Measurements from ENCODE around the gene SORCS2.

The SORCS2 gene

GRCh38 chr4:7636240-7636508 lies 443.8 kb downstream of the SORCS2 start:
- no peak for DNase-seq (ENCODE audit: low spot score)

DNA sequence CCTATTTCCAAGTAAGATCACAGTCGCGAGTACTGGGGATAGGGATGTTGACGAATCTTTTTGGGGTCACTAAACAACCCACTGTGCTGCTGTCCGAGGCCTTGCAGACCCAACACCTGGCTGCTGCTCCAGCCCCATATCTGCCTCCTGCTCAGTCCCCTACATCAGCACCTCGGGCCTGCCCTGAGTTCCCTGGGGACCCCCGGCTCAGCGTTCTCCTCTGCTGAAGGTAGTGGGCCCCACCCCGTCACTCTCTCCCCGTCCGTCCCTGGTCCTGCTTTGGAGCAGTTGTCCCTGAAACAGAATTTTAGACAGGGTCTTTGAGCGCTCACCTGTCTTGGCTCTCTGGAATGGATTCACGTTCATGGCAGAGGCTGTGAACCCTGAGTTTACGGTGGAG lies 444.8 kb downstream of the SORCS2 start:
- no peak for DNase-seq (ENCODE audit: low spot score)

- no peak for DNase-seq (ENCODE audit: low spot score)
These were observed 445.6 kb downstream of the SORCS2 start for GRCh38 chr4:7637971-7638370.

DNA sequence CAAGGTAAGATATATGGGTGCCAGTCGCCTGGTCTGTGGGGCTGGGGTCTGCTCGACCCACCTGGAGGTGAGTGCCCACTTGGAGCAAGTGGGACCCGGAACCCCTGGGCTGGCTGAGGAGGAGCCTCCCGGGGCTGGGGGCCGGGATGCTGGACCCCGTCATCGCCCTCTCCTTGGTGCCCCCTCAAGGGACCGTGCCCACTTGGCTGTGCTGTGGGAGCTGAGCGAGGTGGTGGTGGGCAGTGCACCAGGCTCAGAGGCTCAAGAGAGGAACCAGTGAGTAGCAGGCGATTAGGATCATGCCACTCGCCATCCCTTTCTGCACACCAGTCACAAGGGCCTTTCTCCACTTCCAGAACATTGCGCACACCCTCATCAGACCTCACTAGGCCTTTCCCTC lies 446.2 kb downstream of the SORCS2 start:
- DNase-seq (ENCODE audit: low spot score): no peak

DNA sequence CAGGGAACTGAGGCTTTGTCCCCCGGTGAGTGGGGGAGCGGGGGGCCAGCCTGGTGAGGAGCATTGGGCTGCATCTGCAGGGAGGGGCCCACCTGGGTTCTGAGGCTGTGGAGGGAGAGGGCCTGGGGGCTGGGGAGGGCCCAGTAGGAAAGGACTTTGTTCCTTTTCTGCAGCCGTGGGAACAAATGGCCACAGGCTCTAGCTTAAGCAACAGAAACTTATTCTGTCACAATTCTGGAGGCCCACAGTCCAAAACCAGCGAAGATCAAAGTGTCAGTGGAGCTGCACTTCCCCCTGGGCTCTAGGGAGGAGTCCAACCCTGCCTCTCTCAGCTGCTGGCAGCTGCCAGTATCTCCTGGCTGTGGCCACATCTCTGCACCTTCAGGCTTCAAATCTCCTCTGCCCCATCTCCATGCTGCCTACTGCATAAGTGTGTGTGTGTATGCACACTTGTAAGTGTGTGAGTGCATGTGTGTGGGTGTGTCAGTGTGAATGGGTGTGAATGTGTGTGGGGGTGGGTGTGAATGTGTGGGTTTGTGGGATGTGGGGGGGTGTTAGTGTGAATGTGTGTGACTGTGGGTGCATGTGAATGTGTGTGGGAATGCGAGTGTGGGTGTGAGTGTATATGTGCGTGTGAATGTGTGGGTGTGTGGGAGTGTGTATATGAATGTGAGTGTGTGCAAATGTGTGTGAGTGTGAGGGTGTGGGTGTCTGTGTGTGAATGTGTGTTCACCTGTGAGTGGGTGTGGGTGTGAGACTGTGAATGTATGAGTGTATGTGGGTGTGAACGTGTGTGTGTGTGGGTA lies 446.8 kb downstream of the SORCS2 start:
- DNase-seq (ENCODE audit: low spot score): no peak

- DNase-seq (ENCODE audit: low spot score): no peak
These were observed 447.8 kb downstream of the SORCS2 start for GRCh38 chr4:7640136-7640535.

DNA sequence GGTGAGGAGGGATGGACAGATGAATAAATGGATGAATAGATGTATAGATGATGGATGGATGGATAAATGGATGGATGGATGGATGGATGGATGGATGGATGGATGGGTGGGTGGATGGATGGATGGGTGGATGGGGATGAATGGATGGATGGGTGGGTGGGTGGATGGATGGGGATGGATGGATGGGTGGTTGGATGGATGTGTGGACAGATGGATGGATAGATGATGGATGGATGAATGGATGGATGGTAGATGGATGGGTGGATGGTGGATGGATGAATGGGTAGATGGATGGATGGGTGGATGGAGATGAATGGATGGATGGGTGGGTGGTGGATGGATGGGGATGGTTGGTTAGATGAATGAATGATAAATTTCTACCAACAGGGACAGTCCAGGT lies 449.4 kb downstream of the SORCS2 start:
- DNase-seq (ENCODE audit: low spot score): no peak

GRCh38 chr4:7642741-7643458 lies 450.6 kb downstream of the SORCS2 start:
- DNase-seq (ENCODE audit: low spot score): no peak

DNA sequence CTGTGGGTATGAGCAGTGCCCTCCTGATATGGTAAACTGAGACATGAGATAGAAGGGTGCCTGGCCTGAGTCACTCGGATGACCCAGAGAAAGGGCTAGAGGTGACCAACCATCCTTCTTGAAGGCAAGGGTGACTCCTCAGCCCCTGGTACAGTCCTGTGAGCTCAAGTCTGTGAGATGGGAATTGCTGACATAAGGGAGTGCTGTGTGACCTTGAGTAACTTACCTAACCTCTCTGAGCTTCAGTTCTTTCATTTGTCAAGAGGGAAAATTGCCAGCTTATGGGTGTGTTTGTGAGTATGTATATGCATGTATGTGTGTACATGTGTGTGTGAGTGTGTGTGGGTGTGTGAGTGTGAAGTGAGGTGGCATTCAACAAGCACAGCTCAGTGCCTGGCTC lies 452.8 kb downstream of the SORCS2 start:
- DNase-seq (ENCODE audit: low spot score): no peak

GRCh38 chr4:7645956-7646355 lies 453.6 kb downstream of the SORCS2 start:
- no peak for DNase-seq (ENCODE audit: low spot score)

DNA sequence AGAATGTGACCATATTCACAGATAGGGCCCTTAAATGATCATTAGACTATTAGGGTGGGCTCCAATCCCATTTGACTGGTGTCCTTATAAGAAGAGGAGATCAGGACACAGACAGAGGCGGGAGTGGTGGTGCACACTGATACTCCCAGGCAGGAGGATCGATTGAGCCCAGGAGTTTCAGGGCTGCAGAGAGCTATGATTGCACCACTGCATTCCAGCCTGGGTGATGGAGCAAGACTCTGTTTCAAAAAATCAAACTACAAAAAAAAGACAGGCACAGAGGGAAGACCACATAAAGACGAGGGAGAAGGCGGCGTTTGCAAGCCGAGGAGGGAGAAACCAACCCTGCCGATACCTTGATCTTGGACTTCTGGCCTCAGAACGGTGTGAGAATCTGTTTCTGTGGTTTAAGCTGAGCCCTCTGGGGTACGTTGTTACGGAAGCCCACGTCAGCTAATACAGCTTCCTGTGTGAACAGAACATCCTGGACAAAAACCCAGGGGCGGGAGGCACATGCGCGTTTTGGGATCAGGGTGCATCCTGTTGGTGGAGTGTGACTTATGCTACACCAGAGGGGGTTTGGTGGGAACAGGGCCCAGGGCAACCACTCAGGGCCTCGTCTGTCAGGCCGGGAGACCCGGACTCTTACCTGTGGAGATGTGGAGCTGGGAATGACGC lies 454.2 kb downstream of the SORCS2 start:
- no peak for DNase-seq (ENCODE audit: low spot score)

- DNase-seq (ENCODE audit: low spot score): no peak
These were observed 454.8 kb downstream of the SORCS2 start for GRCh38 chr4:7647186-7647585.

GRCh38 chr4:7647600-7648543 lies 455.5 kb downstream of the SORCS2 start:
- DNase-seq (ENCODE audit: low spot score): no peak

DNA sequence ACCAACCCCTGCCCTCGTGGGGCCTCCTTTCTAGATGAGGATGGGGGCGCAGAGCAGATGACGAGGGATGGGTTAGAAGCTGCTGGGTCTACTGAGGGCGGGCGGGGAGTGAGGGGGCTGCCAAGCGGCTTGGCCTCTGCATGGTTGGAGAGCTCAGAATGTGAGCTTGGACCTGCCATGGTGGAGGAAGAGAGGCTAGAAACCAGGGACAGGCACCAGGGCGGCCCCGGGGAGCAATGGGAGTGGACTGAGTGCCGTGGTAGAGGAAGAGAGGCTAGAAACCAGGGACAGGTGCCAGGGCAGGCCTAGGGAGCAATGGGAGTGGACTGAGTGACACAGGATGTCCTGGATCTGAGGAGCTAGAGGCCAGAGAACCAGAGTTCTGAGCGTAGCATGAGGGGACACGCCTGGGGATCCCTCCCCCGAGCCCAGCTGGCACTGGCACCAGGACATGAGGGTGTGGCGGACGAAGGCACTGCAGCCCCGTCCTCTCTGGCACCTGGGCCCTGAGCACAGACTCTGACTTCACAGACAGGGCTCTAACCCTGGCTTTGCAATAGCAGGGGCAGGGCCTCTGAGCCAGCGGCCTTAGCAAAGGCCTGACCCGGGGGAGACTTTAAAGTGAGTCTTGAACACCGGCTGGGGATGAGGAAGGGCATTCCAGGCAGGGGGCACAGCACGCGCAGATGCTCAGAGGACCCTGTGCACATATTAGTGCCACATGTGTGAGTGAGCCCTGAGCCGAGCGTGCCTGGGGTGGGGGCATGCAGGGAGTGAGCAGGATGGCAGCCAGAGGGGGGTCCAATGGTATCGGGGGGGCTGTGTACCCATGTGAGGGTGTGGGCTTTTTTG lies 456.4 kb downstream of the SORCS2 start:
- DNase-seq (ENCODE audit: low spot score): no peak

GRCh38 chr4:7649411-7649740 lies 457.0 kb downstream of the SORCS2 start:
- DNase-seq (ENCODE audit: low spot score): no peak

DNA sequence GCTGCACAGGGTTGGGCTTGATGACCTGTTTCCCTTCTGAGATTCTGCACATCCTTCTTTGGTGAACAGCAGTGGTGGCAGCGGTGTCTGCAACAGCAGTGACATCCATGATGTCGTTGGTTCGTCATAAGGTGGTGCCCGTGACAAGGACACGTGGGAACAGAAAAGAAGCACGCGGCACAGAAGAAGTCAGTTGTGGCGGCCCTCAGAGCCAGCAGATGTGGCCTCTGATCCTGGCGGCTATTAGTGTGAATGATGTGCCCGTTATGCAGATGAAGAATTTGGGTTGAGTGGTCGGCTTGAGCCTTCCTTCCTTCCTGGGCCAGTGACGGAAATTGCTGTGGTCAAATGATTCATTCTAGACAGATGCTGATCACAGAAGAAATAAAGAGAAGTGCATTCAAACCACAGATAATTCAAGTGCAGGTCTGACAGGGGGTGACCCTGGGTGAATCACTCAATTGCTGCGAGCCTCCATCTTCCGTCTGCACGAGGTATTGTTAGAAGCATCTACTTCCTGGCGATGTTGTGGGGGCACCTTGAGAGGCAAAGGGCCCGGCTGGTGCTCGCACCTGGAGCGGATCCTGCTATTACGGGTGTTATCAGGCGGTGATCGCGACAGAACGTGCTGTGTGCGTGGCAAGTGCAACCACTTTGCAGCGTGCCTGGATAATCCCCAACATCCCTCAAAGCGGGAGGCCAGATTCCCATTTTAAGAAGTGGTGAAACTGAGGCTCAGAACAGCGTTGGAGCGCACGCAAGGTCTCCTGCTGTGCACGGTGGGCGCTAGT lies 457.6 kb downstream of the SORCS2 start:
- DNase-seq (ENCODE audit: low spot score): peak; percentile 68

GRCh38 chr4:7650606-7651385 lies 458.5 kb downstream of the SORCS2 start:
- DNase-seq (ENCODE audit: low spot score): no peak

- no peak for DNase-seq (ENCODE audit: low spot score)
These were observed 459.2 kb downstream of the SORCS2 start for GRCh38 chr4:7651461-7651921.

DNA sequence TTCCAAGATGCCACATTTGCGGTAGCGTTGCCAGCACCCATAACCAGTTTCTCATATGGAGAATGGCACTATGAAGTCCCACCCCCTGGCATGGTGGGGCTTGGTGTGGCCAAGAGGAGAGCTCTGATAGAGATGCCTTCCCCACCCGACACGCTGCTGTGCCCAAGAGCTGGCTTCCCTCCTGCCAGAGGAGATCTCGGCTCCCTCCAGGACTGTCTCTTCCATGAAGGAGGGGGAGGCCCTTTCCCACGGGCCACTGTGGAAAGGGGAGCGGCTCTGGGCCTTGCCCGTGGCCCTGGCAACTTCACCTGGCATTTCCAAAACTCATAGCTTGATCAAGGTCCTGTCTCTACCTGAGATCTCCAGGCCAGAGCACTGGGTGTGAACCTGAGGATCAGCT lies 459.7 kb downstream of the SORCS2 start:
- DNase-seq (ENCODE audit: low spot score): no peak

DNA sequence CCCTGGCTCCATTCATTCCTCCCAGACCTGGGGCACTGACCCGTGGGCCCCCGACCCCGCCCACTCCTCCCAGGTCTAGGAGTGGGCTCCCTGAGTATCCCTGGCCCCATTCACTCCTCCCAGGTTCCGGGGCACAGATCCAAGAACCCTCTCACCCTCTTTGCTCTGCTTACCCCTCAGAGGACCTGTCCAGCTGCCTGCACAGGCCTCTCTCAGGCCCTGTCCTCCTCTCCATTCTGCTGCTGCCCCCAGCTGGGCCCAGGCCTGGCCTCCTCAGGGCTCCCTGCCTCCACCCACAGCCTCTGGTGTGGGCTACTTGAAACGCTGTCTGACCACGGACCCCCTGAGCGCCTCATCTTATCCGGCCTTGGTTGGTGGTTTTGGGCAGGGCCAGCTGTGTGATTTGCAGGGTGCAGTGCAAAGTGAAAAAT lies 460.1 kb downstream of the SORCS2 start:
- DNase-seq (ENCODE audit: low spot score): no peak

Measured in COLO829 (cell line).